GM12874 (cell line): Measurements from ENCODE around the gene CBLL1.

Source experiments
- TF ChIP-seq, protein P1 (sequence below): IDR thresholded peaks from 2 replicates; pipeline ENCODE4 v1.5.1; 2011; ENCODE audit warnings: low read depth, mild to moderate bottlenecking, control low read depth, low read length, moderate library complexity; ENCODE audit not compliant: insufficient read depth

Gene CBLL1

DNA sequence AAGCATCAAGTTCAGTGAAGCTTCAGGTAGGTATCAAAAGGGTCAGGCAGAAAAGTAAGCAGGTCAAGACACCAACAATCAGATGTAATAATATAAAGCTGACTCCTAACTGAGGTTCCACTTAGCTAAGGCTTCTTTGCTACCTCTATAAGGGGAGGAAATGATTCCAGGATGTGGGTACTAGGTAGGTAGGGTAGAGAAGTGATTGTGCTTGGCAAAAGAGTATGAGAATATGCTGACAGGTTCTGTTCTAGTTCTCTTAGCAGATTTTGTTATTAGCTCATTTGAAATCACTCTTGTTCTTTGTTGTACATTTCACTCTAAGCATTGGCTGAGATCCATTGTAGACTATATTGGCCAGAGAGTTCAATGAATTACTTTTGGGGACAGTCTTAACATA, 40.7 kb upstream of the CBLL1 start:
- TF ChIP-seq, protein P1, sequence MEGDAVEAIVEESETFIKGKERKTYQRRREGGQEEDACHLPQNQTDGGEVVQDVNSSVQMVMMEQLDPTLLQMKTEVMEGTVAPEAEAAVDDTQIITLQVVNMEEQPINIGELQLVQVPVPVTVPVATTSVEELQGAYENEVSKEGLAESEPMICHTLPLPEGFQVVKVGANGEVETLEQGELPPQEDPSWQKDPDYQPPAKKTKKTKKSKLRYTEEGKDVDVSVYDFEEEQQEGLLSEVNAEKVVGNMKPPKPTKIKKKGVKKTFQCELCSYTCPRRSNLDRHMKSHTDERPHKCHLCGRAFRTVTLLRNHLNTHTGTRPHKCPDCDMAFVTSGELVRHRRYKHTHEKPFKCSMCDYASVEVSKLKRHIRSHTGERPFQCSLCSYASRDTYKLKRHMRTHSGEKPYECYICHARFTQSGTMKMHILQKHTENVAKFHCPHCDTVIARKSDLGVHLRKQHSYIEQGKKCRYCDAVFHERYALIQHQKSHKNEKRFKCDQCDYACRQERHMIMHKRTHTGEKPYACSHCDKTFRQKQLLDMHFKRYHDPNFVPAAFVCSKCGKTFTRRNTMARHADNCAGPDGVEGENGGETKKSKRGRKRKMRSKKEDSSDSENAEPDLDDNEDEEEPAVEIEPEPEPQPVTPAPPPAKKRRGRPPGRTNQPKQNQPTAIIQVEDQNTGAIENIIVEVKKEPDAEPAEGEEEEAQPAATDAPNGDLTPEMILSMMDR: no peak

DNA sequence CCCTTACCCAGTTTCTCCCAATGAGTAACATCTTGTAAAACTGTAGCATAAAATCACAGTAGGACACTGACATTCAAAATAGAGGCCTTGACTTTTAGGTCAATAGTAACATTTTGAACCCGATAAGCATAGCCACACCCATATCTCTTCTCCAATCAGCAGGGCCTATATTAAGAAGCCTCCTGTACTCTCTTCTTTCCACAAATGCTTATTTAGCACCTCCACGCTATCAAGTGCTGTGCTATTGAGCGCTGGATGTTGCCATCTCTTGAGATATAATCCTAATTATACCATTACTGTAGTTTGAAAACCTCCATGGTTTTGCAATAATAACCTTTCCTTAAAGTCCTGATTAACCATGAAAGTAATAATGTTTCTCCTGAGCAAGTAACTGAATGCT, 40.1 kb upstream of the CBLL1 start:
- TF ChIP-seq, protein P1: no peak

DNA sequence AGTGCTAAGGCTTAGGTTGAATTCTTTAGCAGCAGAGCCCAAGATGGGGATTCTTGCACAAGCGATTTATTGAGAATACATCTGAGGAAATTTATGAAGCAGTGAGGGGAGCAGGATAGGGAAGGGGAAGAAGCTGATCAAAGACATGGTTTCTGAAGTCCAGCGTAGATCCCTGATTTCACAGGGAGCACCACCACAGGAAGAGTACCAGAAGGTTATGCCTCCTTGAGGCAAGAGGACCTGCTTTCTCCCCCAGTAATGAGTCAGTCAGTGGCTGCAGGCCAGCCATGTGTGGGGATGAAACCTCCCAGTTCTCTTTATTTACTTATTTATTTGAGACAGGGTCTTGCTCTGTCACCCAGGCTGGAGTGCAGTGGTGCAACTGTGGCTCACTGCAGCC, 35.0 kb upstream of the CBLL1 start:
- TF ChIP-seq, protein P1: no peak

DNA sequence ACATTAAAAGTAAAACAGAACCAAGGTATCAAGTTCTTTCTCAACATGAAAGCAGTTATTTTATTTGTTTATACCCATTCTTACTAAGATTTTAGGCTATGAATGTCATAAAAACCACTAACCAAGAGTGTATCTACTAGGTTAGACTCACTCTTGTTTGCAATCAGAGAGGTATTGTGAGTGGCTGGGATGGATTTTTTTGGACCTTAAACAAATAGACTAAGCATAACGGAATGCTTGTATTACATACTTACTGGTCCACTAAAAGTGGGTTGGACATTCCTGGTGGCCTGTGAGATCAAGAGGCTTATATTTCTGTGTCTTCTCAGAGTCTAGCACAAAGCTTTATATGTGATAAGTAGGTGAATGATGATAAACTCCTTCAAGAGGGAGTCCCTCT, 32.6 kb upstream of the CBLL1 start:
- TF ChIP-seq, protein P1: no peak

DNA sequence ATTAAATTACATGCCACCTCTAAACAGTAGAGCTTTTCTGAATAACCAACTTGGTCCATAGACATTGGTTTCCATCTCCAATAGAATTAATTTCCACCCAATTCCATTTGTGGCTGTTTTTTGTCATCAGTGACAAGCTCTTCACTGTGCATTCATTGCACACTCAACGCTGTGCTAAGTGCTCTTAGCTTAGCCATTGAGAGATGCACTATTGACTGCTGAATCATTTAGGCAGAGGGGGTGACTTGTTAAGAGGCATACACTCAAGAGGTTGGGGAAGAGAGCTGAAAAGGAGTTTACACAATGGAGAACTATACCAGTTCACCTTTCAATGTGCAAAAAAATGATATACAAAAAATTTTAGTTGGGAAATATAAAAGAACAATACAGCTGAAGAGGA, 31.9 kb upstream of the CBLL1 start:
- TF ChIP-seq, protein P1: no peak

DNA sequence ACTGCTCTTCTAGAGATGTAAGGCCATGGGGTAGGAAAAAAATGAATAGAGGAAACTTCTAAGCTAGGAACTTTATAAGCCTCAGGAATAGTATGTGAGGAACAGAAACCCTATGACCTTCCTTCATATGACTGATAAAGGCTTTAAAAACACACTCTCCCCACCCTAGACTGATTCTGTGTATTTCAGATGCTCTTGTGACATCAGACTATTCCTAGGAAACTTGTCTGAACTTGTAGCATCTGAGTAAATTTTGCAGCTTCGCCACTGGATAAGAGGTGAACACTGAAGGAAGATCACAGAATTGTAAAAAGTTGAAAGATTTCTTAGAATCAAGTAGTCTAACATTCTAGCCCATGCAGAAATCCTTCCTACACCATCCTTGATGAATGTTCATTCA, 31.0 kb upstream of the CBLL1 start:
- TF ChIP-seq, protein P1: no peak

DNA sequence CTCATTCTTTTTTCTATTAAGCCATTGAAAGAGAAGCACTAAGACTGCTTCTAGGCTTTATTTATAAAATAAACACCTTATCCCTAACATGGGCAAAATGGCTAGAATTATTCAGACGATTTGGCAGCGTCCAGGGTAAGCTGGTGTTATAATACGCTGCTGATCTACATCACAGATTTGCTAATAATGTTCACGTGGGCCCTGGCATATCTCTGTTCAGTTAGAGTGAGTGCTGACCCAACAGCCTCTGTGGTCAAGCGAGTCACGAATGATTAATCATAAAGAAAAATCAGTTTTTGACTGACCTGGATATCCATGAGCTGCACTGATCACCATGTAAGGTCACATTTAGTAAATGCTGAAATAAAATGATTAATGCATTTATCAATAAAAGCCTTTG, 28.4 kb upstream of the CBLL1 start:
- TF ChIP-seq, protein P1: no peak
